ENCODE data around the gene DGUOK.
A peak's percentile ranks its signal among the peaks of the same experiment; 100 is the strongest.
"Not testable (repeated sequence)": the region's sequence is repeated elsewhere in the genome, so short reads cannot be mapped to it uniquely, and the experiment has no call there.

Gene DGUOK

DNA sequence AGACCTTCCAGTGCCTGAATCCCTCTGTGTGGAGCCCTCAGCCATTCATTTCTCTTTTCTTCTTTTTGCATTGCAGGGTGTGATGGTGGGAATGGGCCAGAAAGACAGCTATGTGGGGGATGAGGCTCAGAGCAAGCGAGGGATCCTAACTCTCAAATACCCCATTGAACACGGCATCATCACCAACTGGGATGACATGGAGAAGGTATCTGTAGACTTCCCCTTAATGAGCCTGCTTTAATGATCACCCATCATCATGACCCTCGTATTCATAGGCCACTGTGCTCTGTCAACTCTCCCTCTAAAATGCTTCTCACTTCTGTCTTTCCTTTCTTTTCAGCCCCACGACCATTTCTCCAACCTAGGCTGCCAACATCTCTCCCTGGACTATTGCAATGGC is 24.4 kb upstream of the DGUOK start:
- no peak for DNase-seq

DNA sequence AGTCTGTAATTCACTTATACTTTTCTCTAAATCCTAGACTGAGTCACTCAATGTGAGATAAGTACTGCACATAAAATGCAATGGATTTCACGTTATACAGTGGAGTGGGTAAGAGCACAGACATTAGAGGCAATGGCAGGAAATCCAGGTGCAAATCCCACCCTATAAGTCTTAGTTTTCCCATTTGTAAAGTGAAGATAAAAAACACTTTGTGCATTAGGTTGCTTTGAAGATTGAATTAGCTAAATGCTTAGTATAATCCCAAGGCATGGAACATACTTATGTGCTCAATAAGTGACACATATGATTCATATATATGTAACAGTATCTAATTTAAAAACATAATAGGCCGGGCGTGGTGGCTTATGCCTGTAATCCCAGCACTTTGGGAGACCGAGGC is 23.4 kb upstream of the DGUOK start:
- DNase-seq = no peak

DNA sequence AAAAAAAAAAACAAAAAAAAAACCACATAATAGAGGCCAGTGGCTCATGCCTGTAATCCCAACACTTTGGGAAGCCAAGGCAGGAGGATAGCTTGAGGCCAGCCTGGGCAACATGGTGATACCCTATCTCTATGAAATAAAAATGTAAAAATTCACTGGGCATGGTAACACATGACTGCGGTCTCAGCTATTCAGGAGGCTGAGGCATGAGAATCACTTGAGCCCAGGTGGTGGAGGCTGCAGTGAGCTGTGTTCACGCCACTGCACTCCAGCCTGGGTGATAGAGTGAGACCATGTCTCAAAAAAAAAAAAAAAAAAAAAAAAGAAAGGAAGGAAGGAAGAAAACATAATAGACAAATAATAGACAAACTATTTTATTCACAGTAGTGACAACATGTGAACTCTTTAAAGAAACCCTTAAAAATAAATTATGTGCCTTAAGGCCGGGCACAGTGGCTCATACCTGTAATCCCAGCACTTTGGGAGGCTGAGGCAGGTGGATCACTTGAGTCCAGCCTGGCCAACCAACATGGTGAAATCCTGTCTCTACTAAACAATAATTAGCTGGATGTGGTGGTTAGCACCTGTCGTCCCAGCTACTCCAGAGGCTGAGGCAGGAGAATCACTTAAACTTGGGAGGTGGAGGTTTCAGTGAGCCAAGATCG is 22.6 kb upstream of the DGUOK start:
- not testable (repeated sequence) for DNase-seq

DNA sequence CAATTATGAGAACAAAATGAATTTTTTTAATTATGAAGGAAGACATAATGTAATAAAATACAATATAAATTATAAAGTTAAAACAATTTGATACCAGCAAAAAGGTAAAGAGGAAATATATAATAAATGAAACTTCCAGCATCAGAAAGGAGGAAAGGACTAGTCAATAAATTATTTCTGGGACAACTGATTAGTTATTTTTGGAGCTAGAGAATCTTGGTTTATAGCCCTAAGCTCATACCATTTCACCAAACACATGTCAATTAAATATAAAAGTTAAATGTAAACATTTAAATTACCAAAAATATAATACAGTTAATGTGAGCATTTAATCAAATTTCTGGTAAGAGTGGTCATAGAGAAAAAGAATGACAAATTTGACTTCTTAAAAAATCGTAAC is 21.7 kb upstream of the DGUOK start:
- no peak for DNase-seq

DNA sequence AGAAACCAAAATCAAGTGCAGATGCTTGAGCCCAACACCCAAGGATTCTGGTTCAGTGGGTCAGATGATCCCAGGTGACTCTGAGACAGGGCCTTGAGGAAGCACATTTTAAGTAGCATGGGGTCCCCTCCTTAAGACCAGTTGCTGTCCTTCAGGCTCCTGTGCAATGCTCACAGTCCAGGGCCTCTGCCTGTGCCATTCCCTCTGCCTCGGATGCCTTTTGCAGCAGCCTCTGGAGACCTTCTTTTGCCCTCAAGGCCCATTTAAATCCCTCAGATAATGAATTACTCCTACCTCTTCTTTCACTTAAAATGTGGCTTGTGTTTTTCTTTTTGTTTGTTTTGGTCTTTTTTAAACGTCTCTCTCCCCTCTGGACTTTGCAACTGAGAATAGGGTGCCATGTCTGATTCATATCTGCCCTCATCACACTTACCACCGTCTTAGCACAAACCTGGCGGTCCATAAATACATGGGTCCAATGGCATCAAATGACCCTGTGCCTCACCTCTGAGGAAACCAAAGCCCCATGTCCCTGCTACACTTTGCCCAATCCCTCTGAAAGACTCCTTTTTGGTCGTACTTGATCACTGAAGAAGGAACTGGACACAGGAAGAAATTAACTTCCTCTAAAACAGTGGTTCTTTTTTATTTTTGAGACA is 19.7 kb upstream of the DGUOK start:
- DNase-seq = no peak

DNA sequence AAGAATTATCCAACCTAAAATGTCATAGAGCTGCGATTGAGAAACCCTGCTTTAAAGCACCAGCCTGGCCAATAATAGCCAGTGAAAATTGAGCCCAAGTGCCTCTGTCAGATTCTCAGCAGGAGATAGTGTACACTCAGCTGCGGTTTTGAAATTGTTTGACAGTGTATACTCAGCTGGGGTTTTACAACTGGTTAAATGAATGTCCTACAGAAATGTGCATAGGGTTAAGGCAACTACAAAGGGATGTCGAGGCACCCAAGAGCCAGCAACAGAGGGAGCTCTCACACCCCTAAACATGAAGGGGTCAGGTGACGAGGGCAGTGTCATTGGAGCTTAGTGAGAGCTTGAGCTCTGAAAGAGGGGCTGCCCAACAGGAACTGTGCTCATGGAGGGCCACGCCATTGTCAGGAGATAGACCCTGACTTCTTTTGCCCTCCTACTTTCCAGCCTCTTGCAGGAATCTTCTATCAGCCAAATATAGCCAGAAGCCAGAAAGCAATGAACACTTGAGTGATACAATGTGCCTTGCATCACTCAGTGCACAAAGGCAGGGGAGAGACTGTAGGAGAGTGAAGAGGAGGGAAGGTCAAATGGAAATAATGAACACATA is 18.7 kb upstream of the DGUOK start:
- no peak for DNase-seq

DNA sequence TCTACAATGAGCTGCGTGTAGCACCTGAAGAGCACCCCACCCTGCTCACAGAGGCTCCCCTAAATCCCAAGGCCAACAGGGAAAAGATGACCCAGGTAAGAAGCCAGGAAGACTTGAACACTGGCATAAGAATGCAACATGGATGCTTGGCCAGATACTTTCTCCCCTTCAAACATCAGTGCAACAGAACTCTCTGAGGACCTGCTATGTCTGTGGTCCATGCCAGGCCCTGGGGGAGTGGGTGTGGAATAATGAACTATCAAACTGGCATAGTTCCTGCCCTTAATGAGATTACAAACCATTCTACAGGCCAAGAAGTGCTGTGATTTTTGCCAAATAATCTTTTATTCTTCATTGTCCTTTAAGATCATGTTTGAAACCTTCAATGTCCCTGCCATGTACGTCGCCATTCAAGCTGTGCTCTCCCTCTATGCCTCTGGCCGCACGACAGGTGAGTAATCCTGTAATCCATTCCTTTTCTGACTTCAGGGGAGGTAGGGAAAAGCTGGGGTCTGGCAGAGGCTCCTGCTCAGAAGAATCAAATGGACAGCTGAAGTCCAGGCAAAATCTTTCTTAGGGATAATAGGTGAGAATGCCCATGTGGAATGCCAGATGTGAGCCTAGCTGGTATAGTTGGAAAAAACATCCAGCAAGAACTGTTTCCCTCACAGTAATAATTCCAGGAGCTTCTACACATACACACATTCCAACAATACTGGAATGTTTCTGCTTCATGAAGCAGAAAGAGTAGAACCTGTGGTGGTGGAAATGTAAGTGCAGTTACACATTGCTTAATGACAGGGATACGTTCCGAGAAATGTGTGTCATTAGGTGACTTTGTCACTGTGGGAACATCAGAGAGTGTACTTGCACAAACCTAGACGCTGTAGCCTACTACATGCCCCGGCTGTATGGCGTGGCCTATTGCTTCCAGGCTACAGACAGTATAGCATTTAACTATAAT is 17.7 kb upstream of the DGUOK start:
- no peak for DNase-seq

DNA sequence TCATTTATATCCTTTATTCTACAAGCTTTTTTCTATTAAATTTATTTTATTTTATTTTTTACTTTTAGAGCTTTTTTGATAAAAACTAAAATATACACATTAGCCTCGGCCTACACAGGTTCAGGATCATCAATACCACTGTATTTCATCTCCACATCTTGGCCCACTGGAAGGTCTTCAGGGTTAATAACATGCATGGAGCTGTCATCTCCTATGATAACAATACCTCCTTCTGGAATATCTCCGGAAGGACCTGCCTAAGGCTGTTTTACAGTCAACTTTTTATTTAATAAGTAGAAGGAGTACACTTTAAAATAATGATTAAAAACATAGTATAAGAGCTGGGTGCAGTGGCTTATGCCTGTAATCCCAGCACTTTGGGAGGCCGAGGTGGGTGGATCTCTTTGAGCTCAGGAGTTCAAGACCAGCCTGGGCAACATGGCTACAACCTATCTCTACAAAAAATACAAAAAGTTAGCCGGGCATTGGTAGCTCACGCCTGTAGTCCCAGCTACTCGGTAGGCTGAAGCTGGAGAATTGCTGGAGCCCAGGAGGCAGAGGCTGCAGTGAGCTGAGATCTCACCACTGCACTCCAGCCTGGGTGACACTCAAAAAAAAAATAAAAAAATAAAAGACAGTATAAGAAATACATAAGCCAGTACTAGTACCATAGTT is 15.7 kb upstream of the DGUOK start:
- no peak for DNase-seq

DNA sequence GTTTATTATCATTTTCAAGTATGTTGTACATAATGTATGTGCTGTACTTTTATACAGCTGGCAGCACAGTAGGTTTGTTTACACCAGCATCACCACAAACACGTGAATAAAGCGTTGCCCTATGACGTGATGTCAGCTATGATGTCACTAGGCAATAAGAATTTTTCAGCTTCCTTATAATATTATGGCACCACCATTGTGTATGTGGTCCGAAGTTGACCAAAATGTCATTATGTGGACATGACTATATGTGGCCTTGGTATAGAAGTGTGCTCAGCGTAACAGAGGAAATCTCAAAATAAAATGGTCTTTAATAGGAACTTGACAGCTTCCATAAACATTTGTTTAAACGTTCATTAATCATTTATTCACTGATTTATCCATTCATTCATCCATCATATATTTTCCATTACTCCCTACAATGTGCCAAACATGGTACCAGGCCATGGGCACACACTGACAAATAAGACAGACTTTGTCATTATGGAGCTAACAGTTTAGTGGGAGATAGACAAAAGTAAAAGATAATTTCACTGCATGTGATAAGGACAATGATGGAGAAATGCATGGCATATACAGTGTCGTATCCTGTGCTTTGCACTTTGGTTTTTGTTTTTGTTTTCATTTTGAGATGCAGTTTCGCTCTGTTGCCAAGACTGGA is 15.0 kb upstream of the DGUOK start:
- DNase-seq = no peak

DNA sequence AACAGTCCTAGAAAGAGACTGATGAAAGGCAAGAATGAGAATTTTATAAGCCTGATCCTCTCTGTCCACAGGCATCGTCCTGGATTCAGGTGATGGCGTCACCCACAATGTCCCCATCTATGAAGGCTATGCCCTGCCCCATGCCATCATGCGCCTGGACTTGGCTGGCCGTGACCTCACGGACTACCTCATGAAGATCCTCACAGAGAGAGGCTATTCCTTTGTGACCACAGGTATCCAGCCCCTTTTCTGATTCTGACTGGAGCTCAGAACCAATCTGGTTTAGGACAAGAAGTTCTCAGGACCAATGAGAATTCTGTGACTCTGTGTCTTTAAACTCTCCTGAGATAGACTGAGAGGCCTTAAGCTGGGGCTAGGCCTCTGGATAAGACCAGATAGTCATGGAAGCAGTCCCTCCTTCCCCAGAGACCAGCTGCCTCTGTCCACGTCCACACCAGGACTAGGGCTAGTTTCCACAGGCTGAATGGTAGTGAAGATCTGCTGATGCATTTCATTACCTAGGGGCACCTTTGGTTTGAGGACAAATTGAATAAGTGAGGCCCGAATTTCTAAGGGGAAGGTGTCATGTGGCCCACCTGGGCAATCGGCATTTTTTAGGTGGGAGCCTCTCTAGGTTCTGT is 13.1 kb upstream of the DGUOK start:
- no peak for DNase-seq

DNA sequence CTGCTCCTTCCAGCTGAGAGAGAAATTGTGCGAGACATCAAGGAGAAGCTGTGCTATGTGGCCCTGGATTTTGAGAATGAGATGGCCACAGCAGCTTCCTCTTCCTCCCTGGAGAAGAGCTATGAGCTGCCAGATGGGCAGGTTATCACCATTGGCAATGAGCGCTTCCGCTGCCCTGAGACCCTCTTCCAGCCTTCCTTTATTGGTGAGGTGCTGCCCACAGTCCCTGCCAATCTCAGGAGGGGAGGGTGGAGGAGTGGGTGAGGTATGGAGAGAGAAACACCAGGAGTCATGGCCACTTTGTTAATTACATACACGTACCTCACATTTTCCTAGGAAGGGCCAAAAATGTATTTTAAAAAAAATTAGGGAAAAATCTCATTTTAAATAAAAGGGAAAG is 12.0 kb upstream of the DGUOK start:
- no peak for DNase-seq

DNA sequence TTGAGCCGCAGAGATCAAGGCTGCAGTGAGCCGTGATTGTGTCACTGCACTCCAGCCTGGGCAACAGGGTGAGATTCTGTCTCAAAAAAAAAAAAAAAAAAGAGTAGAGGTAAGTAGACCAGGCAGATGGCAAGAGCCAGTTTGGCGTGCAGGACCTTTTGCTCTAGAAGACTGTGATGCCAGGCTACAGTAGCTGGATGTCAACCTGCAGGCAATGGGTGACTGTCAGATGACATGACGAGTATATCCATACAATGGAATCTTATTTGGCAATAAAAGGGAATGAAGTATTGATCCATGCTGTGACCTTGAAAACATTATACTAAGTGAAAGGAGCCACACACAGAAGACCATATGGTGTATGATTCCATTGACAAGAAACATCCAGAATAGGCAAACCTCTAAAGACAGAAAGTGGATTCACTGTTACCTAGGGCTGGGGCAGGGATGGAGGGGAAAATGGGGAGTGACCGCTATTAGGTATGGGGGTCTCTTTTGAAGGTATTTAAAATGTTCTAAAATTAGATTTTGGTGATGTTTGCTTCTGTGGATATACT is 11.2 kb upstream of the DGUOK start:
- DNase-seq = no peak

DNA sequence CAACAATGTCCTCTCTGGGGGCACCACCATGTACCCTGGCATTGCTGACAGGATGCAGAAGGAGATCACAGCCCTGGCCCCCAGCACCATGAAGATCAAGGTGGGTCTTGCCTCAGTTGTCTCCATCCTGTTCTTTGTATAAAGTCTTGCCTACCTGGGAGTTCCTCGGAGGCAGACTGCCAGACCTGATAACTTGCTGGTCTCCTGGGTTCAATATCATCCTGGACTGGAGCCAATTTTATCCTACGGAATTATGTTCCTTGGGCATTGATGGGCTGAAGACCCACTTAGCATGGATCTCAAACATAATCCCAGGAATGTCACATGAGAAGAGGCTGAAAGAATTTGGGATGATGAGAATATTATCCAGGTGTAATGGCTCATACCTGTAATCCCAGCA is 10.0 kb upstream of the DGUOK start:
- DNase-seq = no peak

DNA sequence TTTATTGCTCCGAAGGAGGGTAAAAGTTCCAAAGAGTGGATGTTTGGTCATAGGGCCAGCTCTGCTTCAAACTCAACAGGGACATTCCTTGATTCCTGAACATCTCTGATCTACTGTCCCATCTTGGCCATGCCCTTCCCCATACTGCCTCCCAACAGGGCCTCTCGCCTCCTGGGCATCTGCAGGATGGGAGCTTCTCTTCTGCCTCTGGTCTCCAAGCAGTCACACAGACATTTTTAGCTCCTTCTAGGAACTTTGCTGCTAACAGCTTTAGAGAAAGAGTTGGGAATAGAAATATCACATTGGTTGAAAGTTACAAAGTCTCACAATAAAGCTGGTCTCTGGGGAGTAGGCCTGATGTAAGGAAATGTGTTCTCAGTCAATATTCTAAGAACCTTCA is 9.4 kb upstream of the DGUOK start:
- no peak for DNase-seq

DNA sequence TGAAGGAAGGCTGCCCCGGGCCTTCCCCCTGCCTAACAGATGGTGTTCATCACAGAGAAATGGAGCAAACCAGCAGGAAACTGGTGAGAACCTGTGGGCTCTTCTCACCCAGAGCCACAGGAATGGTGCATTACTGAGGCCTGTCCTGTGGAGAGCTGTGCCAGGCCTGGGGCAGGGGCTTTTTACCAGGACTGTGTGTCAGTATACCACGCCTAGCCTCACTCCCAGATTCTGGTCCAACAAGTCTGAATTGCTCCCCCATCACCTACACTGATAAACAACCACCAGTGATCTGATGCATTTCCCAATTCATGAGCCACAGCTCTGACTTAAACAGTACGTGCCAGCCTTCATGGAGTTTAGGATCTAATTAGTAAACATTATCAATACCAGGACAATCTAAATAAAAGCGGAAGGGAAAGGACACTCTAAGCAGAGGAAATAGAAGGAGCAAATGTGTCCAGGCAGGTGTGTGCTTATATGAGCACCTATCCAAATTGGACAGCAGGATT is 8.9 kb upstream of the DGUOK start:
- no peak for DNase-seq

DNA sequence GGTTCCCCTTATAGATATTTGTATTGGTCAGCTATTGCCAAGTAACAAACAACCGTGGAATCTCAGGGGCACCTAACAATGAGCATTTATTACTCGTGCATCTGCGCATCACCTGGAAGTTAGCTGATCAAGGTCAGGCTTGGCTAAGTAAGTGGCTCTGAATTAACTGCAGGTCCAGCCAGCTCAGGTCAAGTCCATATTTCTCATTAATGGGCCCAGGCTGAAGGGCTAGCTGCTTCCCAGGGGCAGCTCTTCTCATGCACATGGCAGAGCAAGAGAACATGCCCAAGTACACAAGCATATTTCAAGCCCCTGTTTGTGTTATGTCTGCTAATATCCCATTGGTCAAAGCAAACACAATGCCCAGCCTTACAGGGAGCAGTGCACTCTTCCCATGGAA is 7.8 kb upstream of the DGUOK start:
- DNase-seq = no peak

DNA sequence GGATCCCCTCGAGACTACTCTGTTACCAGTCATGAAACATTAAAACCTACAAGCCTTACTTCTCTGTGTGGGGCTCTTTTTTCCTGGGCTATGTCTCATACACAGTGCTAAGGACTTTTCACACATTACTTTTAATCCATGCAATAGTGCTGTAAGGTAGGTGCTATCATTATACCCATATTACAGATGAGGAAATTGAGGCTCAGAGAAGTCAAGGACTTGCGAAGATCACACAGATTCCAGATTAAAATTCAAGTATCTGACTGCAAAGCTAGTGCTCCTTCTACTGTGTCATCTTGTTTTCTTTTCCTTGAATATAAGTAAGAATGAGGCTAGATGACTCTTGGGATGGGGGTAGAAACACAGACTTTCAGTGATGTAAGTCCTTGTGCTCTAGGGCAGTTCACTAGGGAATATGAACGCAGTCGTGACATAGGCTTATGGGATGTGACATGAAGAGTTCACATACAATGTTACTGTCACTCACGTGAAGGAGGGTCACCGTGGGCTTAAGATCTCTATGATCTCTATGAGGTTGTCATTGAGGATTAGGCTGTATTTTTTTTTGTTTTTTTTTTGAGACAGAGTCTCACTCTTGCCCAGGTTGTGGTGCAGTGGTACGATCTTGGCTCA is 7.0 kb upstream of the DGUOK start:
- no peak for DNase-seq

DNA sequence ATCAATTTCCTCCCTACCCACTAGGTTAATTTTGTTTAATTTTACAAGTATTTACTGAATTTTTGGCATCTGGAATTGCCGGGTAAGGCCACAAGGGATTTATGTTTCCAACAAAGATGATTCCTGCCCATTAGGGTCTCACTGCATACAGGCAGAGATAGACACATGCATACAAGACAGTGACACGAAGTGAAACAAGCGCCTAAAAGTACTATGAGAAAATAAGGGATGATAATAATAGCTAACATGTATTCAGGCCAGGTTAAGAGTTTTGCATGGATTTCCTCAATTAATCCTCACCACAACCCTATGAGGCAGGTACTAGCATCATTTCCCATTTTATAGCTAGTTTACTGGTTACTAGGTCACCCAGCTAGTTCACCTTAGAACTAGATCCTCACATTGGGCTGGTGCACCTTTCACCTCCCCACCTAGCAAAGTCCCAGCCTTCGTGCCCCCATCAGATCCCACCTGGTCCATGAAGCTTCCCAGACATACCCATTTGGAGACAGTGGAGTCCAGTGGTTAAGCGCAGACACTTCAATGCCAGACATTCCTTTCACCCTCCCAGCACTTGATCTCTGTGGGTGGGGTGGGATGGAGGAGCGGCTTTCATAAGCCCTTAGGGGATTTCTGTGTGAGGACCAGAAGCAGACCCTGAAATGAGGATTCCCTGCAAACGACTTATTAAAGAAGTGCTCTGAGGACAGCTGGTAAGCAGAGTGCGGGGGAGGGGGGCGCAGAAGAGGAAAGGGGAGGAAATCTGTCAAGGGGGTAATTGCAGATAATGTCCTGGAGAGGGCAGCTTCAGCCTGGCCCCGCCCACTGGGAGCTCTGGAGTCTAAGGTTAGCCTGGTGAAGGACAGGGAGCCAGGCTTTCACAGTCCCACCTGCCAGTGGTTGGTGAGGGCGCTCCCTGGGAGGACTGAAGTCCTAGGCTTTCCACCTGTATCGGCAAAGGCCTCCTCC is 5.8 kb upstream of the DGUOK start:
- DNase-seq = peak; percentile 27 to 39

DNA sequence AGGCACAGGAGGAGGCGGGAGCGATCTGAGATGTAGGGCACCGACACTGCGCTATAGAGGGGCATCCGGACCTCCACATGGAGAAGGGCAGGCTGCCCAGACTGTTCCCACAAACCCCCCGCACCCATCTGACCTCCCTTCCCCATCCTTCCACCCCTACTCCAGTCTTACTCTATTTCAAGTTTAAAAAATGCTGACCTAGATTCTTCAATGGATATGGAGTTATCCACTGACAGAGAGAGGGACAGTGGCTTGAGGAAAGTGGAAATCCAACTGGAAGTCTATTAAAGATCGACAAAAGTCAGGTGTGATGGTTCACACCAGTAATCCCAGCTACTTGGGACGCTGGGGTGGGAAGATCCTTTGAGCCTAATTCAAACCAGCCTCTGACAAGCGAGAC is 5.1 kb upstream of the DGUOK start:
- DNase-seq = no peak
